ENCODE data around the gene SYPL1.

DNA sequence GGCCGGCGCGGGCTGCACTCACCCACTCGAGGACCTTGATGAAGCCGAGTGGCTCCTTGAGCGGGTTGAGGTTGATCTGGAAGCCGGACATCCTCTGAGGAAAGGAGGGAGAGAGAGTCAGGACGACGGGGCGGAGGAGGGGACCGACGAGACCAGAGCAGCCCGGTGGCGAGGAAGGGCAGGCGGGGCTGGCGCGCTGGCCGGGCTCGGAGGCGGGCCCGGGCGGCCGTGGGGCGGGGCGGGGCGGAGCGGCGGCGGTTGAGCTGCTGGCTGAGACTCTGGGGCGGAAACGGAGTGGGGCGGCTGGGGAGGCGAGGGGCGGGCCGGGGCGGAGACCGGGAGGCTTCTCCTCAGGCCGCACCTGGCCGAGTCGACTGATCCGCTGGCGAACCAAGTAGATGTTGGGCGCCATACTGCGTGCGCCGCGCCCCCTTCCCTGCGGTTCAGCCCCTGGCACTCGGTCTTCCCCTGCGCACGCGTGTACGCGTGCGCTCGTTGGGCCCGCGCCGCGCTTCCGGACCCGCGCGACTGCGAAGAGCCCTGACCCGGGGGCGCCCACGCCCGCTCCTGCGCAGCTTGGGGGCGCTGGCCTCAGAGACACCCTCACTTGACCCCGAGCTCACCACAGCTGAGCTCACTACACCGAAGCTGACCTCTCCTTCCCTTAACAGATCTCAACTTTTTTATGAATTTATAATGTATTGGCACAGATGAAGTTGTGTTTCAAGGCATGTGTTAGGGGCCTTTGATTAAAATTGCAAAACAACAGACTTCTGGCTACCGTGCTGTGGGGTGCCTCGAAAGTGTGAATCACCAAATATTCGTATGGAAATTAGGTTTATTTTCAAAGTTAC, at the start of gene SYPL1:
- TF ChIP-seq CTCF (IDR thresholded peaks at IDR 0.05), result peak; percentile 26; the same call in 1 of the 2 replicates
- TF ChIP-seq POLR2AphosphoS5 (IDR thresholded peaks at IDR 0.05; ENCODE audit: low read depth, low read length), result peak; percentile 67; the same call in 1 of the 2 replicates
- TF ChIP-seq SIN3A (IDR thresholded peaks at IDR 0.05; ENCODE audit: borderline replicate concordance, insufficient read depth, low read depth, low read length), result 0 out of 2 replicates have a peak, but pooled peaks have one; percentile 5
- TF ChIP-seq, protein P1, sequence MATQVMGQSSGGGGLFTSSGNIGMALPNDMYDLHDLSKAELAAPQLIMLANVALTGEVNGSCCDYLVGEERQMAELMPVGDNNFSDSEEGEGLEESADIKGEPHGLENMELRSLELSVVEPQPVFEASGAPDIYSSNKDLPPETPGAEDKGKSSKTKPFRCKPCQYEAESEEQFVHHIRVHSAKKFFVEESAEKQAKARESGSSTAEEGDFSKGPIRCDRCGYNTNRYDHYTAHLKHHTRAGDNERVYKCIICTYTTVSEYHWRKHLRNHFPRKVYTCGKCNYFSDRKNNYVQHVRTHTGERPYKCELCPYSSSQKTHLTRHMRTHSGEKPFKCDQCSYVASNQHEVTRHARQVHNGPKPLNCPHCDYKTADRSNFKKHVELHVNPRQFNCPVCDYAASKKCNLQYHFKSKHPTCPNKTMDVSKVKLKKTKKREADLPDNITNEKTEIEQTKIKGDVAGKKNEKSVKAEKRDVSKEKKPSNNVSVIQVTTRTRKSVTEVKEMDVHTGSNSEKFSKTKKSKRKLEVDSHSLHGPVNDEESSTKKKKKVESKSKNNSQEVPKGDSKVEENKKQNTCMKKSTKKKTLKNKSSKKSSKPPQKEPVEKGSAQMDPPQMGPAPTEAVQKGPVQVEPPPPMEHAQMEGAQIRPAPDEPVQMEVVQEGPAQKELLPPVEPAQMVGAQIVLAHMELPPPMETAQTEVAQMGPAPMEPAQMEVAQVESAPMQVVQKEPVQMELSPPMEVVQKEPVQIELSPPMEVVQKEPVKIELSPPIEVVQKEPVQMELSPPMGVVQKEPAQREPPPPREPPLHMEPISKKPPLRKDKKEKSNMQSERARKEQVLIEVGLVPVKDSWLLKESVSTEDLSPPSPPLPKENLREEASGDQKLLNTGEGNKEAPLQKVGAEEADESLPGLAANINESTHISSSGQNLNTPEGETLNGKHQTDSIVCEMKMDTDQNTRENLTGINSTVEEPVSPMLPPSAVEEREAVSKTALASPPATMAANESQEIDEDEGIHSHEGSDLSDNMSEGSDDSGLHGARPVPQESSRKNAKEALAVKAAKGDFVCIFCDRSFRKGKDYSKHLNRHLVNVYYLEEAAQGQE (IDR thresholded peaks at IDR 0.05; ENCODE audit: insufficient read depth in 1 of 2, low read depth in 2 of 2, low read length in 1 of 2), result 0 out of 4 replicates have a peak, but pooled peaks of 1 of the 2 experiments have one; percentile 38
- 0 out of 2 replicates have a peak, but pooled peaks have one; percentile 58 for TF ChIP-seq TCF7L2 (IDR thresholded peaks at IDR 0.05; ENCODE audit: low read depth, low read length)

All from Panc1 (cell line).